Measurements from ENCODE around the gene PGM5. TPM values are rescaled to one million over a fixed set of nuclear protein-coding genes. Genes with fewer than 3 reads are reported as not detected.

The PGM5 gene
- total RNA-seq, 1 donor from 2014 or later = not detected

DNA sequence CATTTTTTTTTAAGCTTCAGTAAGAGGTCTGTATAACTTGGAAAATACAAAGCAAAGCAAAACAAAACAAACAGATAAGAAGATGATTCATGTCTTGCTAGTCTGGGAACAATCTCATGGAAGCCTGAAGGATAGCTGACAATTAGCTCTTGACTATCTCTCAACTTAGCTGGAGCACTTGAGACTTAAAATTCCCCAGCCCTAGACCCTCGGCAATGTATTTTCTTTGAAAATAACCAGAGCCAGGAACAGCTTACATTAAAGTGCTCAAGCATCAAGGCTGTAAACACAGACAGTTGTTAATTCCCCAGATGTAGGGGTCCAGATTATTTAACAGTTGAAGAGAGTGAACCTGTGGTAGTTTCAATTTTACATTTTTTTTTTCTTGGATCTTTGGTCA lies 101.4 kb downstream of the PGM5 start:
- H3K27ac Mint-ChIP-seq (ENCODE audit: unreplicated experiment) = no peak overlapping the region
- no peaks in the 10 kb centered on the region for H3K9me3 Mint-ChIP-seq (ENCODE audit: low read depth)
- no peaks in the 10 kb centered on the region for H3K36me3 Mint-ChIP-seq (ENCODE audit: low read depth)
- H3K4me3 Mint-ChIP-seq (ENCODE audit: unreplicated experiment) = no peak overlapping the region
- TF ChIP-seq, protein P1, sequence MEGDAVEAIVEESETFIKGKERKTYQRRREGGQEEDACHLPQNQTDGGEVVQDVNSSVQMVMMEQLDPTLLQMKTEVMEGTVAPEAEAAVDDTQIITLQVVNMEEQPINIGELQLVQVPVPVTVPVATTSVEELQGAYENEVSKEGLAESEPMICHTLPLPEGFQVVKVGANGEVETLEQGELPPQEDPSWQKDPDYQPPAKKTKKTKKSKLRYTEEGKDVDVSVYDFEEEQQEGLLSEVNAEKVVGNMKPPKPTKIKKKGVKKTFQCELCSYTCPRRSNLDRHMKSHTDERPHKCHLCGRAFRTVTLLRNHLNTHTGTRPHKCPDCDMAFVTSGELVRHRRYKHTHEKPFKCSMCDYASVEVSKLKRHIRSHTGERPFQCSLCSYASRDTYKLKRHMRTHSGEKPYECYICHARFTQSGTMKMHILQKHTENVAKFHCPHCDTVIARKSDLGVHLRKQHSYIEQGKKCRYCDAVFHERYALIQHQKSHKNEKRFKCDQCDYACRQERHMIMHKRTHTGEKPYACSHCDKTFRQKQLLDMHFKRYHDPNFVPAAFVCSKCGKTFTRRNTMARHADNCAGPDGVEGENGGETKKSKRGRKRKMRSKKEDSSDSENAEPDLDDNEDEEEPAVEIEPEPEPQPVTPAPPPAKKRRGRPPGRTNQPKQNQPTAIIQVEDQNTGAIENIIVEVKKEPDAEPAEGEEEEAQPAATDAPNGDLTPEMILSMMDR (IDR thresholded peaks at IDR 0.05) = no peak
- DNase-seq (ENCODE audit: low spot score) = no peak
- H3K27me3 Mint-ChIP-seq (ENCODE audit: low read depth) = peaks cover 9% of the 10 kb centered on the region
- no peaks in the 10 kb centered on the region for H3K4me1 Mint-ChIP-seq (ENCODE audit: low read depth)

DNA sequence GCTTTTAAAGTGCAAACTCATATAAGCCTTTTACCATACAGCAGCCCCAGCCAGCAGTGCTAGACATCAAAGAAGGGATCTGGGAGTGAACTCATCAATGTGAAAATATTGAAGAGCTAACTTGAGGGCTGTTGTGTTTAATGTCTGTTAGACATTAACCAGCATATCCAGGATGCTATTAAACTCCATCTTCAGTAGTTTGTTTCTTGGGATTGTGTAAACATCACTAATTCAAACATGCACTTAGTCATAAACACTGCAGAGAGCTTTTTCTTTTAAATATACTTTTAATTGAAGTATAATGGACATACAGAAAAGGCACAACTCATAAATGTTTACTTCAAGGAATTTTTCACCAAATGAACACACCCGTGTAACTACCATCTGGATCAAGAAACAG lies 102.5 kb downstream of the PGM5 start:
- DNase-seq (ENCODE audit: low spot score) = no peak
- Mint-ChIP-seq H3K4me1 (ENCODE audit: low read depth) (no peaks in the 10 kb centered on the region), H3K9me3 (ENCODE audit: low read depth) (no peaks in the 10 kb centered on the region), H3K27ac (ENCODE audit: unreplicated experiment) (no peak overlapping the region), H3K27me3 (ENCODE audit: low read depth) (peaks cover 10% of the 10 kb centered on the region), H3K36me3 (ENCODE audit: low read depth) (no peaks in the 10 kb centered on the region), H3K4me3 (ENCODE audit: unreplicated experiment) (no peak overlapping the region)
- TF ChIP-seq, protein P1 (IDR thresholded peaks at IDR 0.05) = no peak

DNA sequence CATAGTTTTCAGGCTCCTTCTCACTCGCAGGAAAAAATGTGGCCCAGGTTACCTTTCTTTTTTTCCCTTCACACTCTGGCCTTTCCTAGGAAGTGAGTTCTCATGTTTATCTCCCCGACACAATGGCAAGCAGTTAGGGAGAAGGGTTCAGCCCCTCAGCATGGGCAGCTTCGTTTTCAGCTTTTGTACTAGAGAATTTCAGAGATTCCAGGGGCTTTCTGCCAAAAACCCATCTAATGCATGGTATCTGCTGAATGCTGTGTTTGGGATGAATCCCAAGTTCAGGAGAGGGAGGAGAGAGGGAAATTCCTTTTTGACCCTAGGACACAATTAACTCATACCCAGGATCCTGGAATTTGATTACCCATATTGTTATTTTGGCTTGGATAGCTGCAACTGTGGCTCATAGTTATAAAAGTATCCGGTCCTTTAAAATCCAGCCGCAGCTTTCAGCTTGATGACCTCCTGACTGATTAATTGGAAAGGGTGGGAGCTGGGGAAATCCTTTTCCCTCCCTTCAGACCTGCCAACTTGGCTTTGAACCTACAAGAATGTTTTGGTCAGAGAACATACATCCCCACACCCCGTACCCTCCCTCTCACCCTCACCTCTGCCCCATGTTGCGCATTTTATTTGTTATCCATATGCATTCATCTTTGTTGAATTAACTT lies 105.8 kb downstream of the PGM5 start:
- Mint-ChIP-seq H3K27ac (ENCODE audit: unreplicated experiment) (no peak overlapping the region), H3K4me3 (ENCODE audit: unreplicated experiment) (no peak overlapping the region), H3K36me3 (ENCODE audit: low read depth) (no peaks in the 10 kb centered on the region), H3K9me3 (ENCODE audit: low read depth) (peaks cover 5% of the 10 kb centered on the region), H3K4me1 (ENCODE audit: low read depth) (no peaks in the 10 kb centered on the region), H3K27me3 (ENCODE audit: low read depth) (peaks cover 14% of the 10 kb centered on the region)
- TF ChIP-seq, protein P1 (IDR thresholded peaks at IDR 0.05) = no peak
- no peak for DNase-seq (ENCODE audit: low spot score)

DNA sequence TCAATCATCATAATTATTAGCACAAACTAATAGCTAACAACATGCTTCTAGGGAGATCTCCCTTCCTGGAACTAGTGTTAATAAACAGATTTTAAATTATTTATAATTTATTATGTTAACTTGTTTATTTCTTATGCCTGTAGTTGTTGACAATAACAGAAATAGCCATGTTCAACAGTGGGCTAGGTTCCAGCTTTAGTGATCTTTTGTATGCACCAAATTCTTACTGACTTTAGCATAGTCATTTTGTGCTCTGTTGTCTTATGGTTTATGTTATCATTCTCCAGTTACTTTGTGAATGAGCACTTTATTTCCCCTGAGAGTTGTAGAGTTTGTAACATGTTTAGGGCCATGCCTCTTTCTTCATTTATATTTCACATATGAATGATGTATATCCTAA lies 113.7 kb downstream of the PGM5 start:
- no peaks in the 10 kb centered on the region for H3K36me3 Mint-ChIP-seq (ENCODE audit: low read depth)
- TF ChIP-seq, protein P1 (IDR thresholded peaks at IDR 0.05) = no peak
- peaks cover 5% of the 10 kb centered on the region for H3K27me3 Mint-ChIP-seq (ENCODE audit: low read depth)
- no peak overlapping the region for H3K4me3 Mint-ChIP-seq (ENCODE audit: unreplicated experiment)
- peaks cover 5% of the 10 kb centered on the region for H3K9me3 Mint-ChIP-seq (ENCODE audit: low read depth)
- H3K27ac Mint-ChIP-seq (ENCODE audit: unreplicated experiment) = no peak overlapping the region
- DNase-seq (ENCODE audit: low spot score) = no peak
- no peaks in the 10 kb centered on the region for H3K4me1 Mint-ChIP-seq (ENCODE audit: low read depth)

DNA sequence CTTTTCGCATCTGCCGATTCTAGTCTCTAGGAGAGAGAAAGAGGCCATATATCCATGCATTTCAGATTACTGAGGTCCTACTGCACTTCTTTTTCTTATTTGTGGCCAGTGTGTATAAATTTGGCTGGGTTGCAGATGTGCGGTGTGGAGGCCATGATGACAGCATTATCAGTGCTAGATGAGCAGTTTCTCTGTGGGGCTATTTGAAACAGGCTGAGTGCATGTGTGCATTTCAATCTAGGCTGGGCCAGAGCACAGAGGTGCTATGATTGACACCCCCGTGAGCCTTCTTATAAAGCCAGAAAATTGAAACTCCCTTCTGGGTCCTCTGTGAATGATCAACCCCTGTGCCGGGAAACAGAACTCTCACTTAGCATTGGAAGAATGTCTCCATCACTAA lies 114.2 kb downstream of the PGM5 start:
- H3K27ac Mint-ChIP-seq (ENCODE audit: unreplicated experiment) = no peak overlapping the region
- TF ChIP-seq, protein P1 (IDR thresholded peaks at IDR 0.05) = no peak
- H3K4me1 Mint-ChIP-seq (ENCODE audit: low read depth) = no peaks in the 10 kb centered on the region
- no peaks in the 10 kb centered on the region for H3K36me3 Mint-ChIP-seq (ENCODE audit: low read depth)
- no peak overlapping the region for H3K4me3 Mint-ChIP-seq (ENCODE audit: unreplicated experiment)
- peaks cover 5% of the 10 kb centered on the region for H3K9me3 Mint-ChIP-seq (ENCODE audit: low read depth)
- H3K27me3 Mint-ChIP-seq (ENCODE audit: low read depth) = peaks cover 5% of the 10 kb centered on the region
- DNase-seq (ENCODE audit: low spot score) = no peak

Data from chondrocyte (in vitro differentiated cells).